ENCODE data around the gene APOBEC3B. TPM values are rescaled to one million over a fixed set of nuclear protein-coding genes. Genes with fewer than 3 reads are reported as not detected.
A peak's percentile ranks its signal among the peaks of the same experiment; 100 is the strongest.
"Not testable (repeated sequence)": the region's sequence is repeated elsewhere in the genome, so short reads cannot be mapped to it uniquely, and the experiment has no call there.

Gene APOBEC3B
- total and polyA plus RNA-seq, 2 experiments from 2014 or later = 4.1 to 10.6 TPM

DNA sequence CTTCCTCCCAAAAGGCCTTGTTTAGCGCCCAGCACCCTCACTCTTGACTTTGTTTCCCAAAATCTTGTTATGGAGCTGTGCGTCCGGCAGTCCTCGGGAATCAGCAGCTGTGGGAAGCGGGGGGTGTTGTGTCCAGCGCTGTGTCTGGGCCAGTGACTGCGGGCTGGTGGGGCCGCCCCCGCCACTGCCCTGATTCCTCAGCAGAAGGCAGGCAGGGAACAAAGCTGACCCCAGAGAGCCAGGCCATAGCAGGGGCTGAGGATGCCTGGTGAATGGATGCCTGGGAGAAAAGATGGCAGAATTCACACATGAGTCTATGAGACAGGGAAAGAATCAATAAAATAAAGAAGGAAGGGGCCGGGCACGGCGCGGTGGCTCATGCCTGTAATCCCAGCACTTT lies 34.4 kb downstream of the APOBEC3B start:
- in situ Hi-C loops (cut with MboI) = loop anchor here (10.0 to 25.0 kb wide), 2 partner anchors 108 to 296 kb away; partner anchors contain the start of gene RPL3
- 96 to 97% methylated on average over 12 to 13 of the region's 13 CpGs for WGBS, 2 experiments (ENCODE audit: low coverage in 1 of 2, low lambda C conversion rate in 2 of 2, missing lambda C conversion rate in 2 of 2)

DNA sequence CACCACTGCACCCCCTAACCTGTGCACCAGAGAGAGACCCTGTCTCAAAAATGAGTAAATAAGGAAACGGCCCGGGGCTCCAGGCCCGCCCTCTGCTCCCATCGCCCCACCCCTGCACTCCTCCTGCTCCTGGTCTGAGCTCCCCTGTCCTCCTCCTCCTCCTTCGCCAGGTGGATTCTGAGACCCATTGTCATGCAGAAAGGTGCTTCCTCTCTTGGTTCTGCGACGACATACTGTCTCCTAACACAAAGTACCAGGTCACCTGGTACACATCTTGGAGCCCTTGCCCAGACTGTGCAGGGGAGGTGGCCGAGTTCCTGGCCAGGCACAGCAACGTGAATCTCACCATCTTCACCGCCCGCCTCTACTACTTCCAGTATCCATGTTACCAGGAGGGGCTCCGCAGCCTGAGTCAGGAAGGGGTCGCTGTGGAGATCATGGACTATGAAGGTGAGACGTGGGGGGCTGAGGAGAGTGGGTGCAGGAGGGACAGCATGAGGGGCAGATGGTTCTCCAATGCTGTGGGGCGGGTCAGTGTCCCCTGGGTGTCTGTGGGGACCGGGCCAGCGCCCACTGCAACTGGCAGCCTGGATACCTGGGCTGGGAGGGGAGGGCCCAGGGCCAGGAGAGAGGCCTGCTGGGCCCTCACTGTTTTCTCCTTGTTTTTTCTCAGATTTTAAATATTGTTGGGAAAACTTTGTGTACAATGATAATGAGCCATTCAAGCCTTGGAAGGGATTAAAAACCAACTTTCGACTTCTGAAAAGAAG lies 35.6 kb downstream of the APOBEC3B start:
- no peaks in the 10 kb centered on the region for H3K9me3 ChIP-seq (ENCODE audit: low read depth)
- no peaks in the 10 kb centered on the region for H3K9me2 ChIP-seq (ENCODE audit: insufficient read depth)
- WGBS, 2 experiments (ENCODE audit: low coverage in 1 of 2, low lambda C conversion rate in 2 of 2, missing lambda C conversion rate in 2 of 2) = 85 to 91% methylated on average over 17 to 18 of the region's 18 CpGs
- DNase-seq = no peak
- in situ Hi-C loops (cut with MboI) = loop anchor here (10.0 to 25.0 kb wide), 2 partner anchors 107 to 295 kb away; partner anchors contain the start of gene RPL3
- H3K9ac ChIP-seq = no peak overlapping the region
- H3K27ac ChIP-seq = no peak overlapping the region
- peaks cover 9% of the 10 kb centered on the region; the same call in 1 of the 2 replicates for H3F3A ChIP-seq (ENCODE audit: insufficient read depth)
- H3K4me2 ChIP-seq (ENCODE audit: unreplicated experiment) = no peak overlapping the region
- no peaks in the 10 kb centered on the region for H4K20me1 ChIP-seq (ENCODE audit: insufficient read depth)
- no peaks in the 10 kb centered on the region for H3K4me1 ChIP-seq (ENCODE audit: insufficient read depth)
- H3K4me3 ChIP-seq = no peak overlapping the region
- H3K27me3 ChIP-seq (replicated peaks; ENCODE audit: insufficient read depth) = no peaks in the 10 kb centered on the region
- H3K79me2 ChIP-seq (ENCODE audit: insufficient read depth) = peaks cover 23% of the 10 kb centered on the region
- TF ChIP-seq EZH2 (IDR thresholded peaks at IDR 0.05; ENCODE audit: insufficient read depth, poor library complexity, severe bottlenecking) (no peak), EZH2phosphoT487 (IDR thresholded peaks at IDR 0.05; ENCODE audit: insufficient read depth, low read depth) (no peak)
- no peak overlapping the region for H2AFZ ChIP-seq
- no peaks in the 10 kb centered on the region for H3K36me3 ChIP-seq (ENCODE audit: low read depth)

More for the DNA sequence above, 34.4 kb downstream of the APOBEC3B start:
- Histone ChIP-seq H3K4me2 (ENCODE audit: unreplicated experiment) (no peak overlapping the region), H3K36me3 (ENCODE audit: low read depth) (no peaks in the 10 kb centered on the region), H3K9ac (no peak overlapping the region), H3K9me2 (ENCODE audit: insufficient read depth) (no peaks in the 10 kb centered on the region), H3K4me1 (ENCODE audit: insufficient read depth) (no peaks in the 10 kb centered on the region), H3K9me3 (ENCODE audit: low read depth) (no peaks in the 10 kb centered on the region), H3K79me2 (ENCODE audit: insufficient read depth) (peaks cover 23% of the 10 kb centered on the region), H3F3A (ENCODE audit: insufficient read depth) (peaks cover 9% of the 10 kb centered on the region; the same call in 1 of the 2 replicates), H3K27ac (no peak overlapping the region), H4K20me1 (ENCODE audit: insufficient read depth) (no peaks in the 10 kb centered on the region), H3K27me3 (replicated peaks; ENCODE audit: insufficient read depth) (no peaks in the 10 kb centered on the region), H3K4me3 (no peak overlapping the region), H2AFZ (no peak overlapping the region)
- DNase-seq = no peak
- TF ChIP-seq EZH2phosphoT487 (IDR thresholded peaks at IDR 0.05; ENCODE audit: insufficient read depth, low read depth) = no peak
- TF ChIP-seq EZH2 (IDR thresholded peaks at IDR 0.05; ENCODE audit: insufficient read depth, poor library complexity, severe bottlenecking) = no peak

DNA sequence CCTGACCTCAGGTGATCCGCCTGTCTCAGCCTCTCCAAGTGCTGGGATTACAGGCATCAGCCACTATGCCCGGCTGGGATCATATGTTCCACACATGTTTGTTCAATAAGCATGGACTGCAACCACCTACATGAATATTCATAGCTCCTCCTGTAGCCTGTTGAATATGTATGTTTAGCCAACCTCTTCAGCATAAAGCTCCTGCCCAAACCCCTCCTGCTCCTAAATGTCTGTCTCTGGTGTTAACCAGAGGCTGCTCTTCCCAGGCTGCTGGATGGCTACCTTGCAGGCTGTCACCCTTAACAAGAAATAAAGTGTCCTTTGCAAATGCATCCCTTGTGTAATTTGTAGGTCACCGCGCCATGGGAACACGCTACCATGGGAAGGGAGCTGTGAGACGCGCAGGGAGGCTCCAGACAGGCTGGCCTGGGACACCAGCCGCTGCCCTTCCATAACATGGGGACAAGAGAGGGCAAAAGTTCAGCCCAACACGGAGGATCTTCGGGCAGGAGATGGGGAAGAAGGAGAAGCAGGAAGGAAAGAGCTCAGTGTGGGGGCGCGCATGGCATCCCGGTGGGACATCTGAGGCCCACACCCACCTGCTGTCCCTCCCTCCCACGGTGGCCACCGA lies 38.0 kb downstream of the APOBEC3B start:
- not testable (repeated sequence) for H3K4me2 ChIP-seq (ENCODE audit: unreplicated experiment); H3F3A ChIP-seq (ENCODE audit: insufficient read depth); H3K9me3 ChIP-seq (ENCODE audit: low read depth); H3K4me1 ChIP-seq (ENCODE audit: insufficient read depth); DNase-seq; H2AFZ ChIP-seq; H3K27me3 ChIP-seq (replicated peaks; ENCODE audit: insufficient read depth); H3K36me3 ChIP-seq (ENCODE audit: low read depth); H4K20me1 ChIP-seq (ENCODE audit: insufficient read depth); H3K27ac ChIP-seq; H3K4me3 ChIP-seq; H3K9me2 ChIP-seq (ENCODE audit: insufficient read depth)
- Histone ChIP-seq H3K9ac (peak overlapping the region; percentile 75; the same call in 1 of the 2 replicates), H3K79me2 (ENCODE audit: insufficient read depth) (peaks cover 18% of the 10 kb centered on the region)
- 47 to 51% methylated on average over 15 of the region's 15 CpGs for WGBS, 2 experiments (ENCODE audit: low coverage in 1 of 2, low lambda C conversion rate in 2 of 2, missing lambda C conversion rate in 2 of 2)
- in situ Hi-C loops (cut with MboI) = loop anchor here (25.0 kb wide), 1 partner anchor 292 kb away; the partner anchor contains the start of gene RPL3

DNA sequence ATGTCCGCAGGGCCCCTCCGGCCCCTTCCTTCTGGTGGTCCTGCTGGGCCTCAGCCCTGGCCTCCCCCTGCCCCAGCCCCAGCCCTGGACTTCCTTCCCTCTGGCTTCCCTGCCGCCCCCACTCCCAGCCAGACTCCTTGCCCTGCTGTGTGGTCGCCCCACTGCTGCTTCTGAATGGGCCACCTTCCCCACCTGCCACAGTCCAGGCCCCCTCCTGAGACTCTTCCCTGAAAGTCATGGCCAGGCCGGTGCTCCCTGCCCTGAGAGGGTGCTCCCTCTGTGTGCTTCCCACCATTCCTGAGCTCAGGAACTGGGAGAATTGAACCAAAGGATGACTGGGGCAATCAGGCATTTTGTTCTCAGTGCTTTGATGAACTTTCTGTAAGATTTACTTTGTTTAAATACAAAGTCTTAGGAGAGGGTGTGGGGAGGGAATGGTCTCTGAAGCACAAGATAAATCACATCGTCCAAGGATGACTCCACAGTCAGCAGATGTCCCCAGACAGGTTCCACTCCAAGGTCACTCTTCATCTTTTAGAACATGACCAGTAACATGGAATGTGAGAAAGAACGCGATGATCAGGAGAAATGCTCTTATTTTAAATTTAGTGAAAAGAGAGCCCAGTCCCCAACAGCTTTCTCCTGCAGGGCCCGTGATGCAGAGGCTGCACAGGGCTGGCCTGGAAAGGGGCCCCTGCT lies 39.6 kb downstream of the APOBEC3B start:
- H3K4me2 ChIP-seq (ENCODE audit: unreplicated experiment) = peak overlapping the region; percentile 80
- H3K27ac ChIP-seq = no peak overlapping the region
- no peaks in the 10 kb centered on the region for H3K9me2 ChIP-seq (ENCODE audit: insufficient read depth)
- in situ Hi-C loops (cut with MboI) = loop anchor here (25.0 kb wide), 1 partner anchor 291 kb away; the partner anchor contains the start of gene RPL3
- no peaks in the 10 kb centered on the region for H3K36me3 ChIP-seq (ENCODE audit: low read depth)
- peak; percentile 5 for DNase-seq
- no peaks in the 10 kb centered on the region for H3K4me1 ChIP-seq (ENCODE audit: insufficient read depth)
- no peaks in the 10 kb centered on the region for H3K9me3 ChIP-seq (ENCODE audit: low read depth)
- no peaks in the 10 kb centered on the region for H4K20me1 ChIP-seq (ENCODE audit: insufficient read depth)
- peak overlapping the region; percentile 90 for H2AFZ ChIP-seq
- H3F3A ChIP-seq (ENCODE audit: insufficient read depth) = peaks cover 9% of the 10 kb centered on the region; the same call in 1 of the 2 replicates
- peak overlapping the region; percentile 75 for H3K9ac ChIP-seq
- TF ChIP-seq EZH2 (IDR thresholded peaks at IDR 0.05; ENCODE audit: insufficient read depth, poor library complexity, severe bottlenecking) (no peak), EZH2phosphoT487 (IDR thresholded peaks at IDR 0.05; ENCODE audit: insufficient read depth, low read depth) (no peak)
- H3K79me2 ChIP-seq (ENCODE audit: insufficient read depth) = peaks cover 4% of the 10 kb centered on the region
- H3K4me3 ChIP-seq = peak overlapping the region; percentile 67
- no peaks in the 10 kb centered on the region for H3K27me3 ChIP-seq (replicated peaks; ENCODE audit: insufficient read depth)
- 28 to 38% methylated on average over 8 to 9 of the region's 9 CpGs for WGBS, 2 experiments (ENCODE audit: low coverage in 1 of 2, low lambda C conversion rate in 2 of 2, missing lambda C conversion rate in 2 of 2)

Data from GM23248 (cell line).